HT-29 (cell line): Measurements from ENCODE around the gene AFM. TPM values are rescaled to one million over a fixed set of nuclear protein-coding genes. Genes with fewer than 3 reads are reported as not detected.
A peak's percentile ranks its signal among the peaks of the same experiment; 100 is the strongest.

Experiments
- DNase-seq: peaks from one replicate; pipeline ENCODE4 v3.0.0-alpha.2; 2015; ENCODE audit warnings: low spot score
- total RNA-seq: library from RNA; depleted of rRNA; stranded (reverse); fragments of >200 nt; shearing (Covaris generic); gene quantifications from 2 replicates; pipeline ENCODE4 v1.2.3, GENCODE V29; 2014; rRNA removed

Gene AFM, protein sequence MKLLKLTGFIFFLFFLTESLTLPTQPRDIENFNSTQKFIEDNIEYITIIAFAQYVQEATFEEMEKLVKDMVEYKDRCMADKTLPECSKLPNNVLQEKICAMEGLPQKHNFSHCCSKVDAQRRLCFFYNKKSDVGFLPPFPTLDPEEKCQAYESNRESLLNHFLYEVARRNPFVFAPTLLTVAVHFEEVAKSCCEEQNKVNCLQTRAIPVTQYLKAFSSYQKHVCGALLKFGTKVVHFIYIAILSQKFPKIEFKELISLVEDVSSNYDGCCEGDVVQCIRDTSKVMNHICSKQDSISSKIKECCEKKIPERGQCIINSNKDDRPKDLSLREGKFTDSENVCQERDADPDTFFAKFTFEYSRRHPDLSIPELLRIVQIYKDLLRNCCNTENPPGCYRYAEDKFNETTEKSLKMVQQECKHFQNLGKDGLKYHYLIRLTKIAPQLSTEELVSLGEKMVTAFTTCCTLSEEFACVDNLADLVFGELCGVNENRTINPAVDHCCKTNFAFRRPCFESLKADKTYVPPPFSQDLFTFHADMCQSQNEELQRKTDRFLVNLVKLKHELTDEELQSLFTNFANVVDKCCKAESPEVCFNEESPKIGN
- total RNA-seq, result not detected in 2 replicates

DNA sequence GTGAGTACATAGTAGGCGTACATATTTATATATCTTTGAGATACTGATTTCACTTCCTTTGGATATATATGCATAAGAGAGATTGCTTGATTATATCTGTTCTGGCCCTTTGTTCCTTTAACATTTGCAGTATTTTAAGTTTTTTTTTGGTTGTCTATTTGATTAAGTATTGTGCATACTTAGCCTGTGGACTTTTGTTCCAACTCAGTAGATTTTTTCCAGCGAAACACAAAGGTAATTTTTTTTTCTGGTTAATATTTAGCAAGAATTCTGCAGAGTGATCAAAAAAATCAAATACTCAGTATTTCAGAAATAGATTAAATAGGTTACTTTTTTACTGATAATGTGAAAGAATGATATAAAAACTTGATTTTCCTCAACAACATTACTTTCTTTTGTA, at the start of gene AFM:
Gene AFM (plus strand): TSS at position 388 of the 400 bp plus-strand sequence. CDS start 31 bp downstream, outside the sequence.
- no peak for DNase-seq

DNA sequence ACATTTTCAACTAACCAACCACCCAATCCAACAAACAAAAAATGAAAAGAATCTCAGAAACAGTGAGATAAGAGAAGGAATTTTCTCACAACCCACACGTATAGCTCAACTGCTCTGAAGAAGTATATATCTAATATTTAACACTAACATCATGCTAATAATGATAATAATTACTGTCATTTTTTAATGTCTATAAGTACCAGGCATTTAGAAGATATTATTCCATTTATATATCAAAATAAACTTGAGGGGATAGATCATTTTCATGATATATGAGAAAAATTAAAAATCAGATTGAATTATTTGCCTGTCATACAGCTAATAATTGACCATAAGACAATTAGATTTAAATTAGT, 49.8 kb upstream of the AFM start:
- DNase-seq, result no peak

DNA sequence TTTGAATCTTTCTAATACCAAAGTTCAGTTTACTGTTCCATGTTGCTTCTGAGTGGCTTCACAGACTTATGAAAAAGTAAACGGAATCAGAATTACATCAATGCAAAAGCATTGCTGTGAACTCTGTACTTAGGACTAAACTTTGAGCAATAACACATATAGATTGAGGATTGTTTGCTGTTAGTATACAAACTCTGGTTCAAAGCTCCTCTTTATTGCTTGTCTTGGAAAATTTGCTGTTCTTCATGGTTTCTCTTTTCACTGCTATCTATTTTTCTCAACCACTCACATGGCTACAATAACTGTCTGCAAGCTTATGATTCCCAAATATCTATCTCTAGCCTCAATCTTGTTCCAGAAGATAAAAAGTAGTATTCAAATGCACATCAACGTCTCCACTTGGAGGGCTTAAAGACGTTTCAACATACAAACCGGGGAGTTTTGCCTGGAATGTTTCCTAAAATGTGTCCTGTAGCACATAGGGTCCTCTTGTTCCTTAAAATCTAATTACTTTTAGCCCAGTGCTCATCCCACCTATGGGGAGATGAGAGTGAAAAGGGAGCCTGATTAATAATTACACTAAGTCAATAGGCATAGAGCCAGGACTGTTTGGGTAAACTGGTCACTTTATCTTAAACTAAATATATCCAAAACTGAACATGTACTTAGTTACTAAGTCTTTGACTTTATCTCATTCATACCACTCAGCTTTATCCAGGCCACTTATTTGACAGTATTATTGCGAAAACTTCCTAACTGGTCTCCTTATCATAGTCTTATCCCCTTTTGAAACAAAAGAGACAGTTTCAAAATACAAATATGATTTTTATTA, 49.2 kb upstream of the AFM start:
- no peak for DNase-seq

DNA sequence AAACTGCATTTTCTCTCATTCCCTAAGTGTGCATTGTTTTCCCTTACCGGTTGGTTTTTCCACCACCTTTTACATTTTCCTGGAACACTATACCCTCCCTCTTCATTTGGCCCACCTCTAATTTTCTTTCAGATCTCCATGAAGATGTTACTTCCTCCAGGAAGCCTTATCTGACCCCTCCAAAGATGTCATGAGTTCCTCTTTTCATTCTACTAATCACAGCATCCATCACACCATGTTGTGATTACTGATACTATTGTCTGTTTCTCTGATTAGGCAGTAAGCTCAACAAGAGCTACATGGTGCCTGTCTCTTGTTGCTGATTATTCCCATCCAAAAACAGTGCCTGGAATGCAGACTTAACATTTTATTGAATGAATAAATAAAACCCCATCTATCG, 48.4 kb upstream of the AFM start:
- DNase-seq, result no peak

DNA sequence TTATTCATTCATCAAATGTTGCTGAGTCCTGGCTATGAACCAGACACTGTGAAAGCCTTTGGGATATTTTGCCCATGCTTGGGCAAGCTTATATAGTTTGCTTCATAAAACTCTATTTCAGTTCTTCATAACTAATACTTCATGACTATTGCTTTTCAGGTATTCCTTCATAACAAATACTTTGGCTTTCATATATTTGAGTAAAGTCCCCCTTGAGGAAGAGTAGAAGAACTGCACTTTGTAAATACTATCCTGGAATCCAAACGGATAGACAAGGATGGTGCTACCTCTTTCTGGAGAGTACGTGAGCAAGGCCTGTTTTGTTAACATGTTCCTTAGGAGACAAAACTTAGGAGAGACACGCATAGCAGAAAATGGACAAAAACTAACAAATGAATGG, 47.2 kb upstream of the AFM start:
- peak; percentile 26 for DNase-seq

DNA sequence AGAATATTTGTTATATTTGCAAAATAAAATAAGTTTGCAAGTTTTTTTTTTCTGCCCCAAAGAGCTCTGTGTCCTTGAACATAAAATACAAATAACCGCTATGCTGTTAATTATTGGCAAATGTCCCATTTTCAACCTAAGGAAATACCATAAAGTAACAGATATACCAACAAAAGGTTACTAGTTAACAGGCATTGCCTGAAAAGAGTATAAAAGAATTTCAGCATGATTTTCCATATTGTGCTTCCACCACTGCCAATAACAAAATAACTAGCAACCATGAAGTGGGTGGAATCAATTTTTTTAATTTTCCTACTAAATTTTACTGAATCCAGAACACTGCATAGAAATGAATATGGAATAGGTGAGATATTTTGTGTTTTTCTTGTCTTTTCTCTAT, 45.6 kb upstream of the AFM start, which contains the start of gene AFP:
Gene AFP (plus strand): TSS at position 238 of the 400 bp plus-strand sequence. CDS start 42 bp downstream, at position 280.
- no peak for DNase-seq

DNA sequence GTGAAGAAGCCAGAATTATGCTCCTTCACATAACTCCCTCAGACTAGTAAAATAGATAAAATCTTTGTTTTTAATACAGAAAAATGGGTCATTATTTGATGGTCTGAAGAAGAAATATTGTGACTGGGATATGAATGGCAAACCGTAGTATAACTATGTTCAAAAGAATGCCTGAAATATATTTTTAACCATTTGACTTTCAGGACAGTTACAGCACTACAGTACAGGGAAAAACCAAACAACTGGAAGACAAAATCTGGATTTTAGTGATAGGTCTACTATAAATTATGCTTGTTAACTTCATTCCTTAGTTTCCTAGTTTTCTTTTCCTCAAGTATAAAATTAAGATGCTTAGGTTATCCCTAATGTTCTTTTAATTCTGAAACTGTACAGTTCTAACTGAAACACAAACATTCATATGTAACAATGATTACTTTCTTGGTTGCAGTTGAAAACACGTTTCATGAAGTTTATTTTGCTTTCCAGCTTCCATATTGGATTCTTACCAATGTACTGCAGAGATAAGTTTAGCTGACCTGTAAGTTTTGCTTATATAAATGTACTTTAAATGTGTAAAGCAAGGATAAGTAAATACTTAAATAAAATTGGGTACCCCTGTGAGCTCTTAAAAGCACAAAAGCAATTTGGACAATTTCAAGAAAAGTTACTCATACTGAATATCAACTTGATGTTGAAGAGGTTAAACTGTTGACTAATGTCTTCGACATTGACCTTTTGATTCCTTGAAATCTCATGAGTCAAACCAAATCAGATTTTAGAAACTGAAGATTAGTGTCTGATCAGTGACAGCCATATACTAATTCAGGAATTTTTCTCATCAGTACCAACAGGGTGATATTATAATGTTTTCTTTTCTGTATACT, 44.6 kb upstream of the AFM start:
- DNase-seq, result no peak

DNA sequence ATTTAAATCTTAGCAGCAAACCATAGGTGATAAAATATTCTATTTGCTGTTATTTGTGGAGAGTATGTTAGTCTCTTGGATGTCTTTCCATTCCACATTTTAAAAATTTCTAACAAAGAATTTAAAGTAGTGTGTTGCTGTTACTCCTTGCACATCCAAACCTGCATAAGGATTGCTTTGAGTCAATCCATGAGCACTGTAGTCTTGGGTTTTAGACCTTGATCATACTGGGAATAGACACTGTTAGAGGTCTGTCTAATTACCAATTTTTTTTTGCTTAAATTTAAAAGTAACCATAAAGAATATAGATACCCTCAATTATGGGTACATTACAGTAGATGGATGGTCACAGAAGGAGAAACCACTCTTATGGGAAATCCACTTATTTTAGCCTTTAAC, 44.0 kb upstream of the AFM start:
- no peak for DNase-seq

DNA sequence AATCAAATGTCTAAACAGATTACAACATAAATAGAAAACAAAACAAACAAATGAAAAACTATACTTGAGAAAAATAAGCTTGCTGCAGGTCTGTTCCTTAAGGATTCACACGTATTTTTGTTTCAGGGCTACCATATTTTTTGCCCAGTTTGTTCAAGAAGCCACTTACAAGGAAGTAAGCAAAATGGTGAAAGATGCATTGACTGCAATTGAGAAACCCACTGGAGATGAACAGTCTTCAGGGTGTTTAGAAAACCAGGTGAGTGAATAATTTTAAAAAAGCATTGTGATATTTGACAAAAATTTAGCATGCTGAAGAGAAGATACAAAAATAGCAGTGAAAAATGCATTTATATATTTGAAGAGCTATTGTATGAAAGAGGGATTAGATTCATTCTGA, 43.5 kb upstream of the AFM start:
- DNase-seq, result no peak

DNA sequence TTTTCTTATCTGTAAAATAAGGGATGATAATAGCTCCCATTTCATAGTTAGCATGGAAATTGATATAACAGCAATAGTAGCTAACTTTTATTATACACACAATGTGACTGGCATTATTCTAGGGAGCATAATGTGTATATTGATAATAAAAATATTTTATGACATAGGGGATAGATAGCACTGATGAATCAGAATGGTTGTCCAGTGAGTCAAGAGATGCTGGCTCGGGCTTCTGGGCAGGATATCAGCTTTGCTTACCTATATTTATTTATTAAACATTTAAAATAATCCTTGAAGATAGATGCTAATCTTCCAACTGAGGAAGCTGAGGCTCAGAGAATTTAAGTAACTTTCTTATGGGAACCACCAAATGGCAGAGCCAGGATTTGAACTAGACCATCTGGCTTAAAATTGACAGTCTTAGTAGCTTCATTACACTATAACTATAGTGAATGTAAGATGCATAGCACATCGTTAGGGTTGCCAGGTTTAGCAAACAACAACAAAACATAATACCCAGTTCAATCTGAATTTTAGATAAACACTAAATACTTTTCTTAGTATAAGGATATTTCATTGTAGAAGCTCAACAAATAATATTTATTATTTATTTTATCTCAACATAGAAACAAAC, 42.8 kb upstream of the AFM start:
- no peak for DNase-seq

DNA sequence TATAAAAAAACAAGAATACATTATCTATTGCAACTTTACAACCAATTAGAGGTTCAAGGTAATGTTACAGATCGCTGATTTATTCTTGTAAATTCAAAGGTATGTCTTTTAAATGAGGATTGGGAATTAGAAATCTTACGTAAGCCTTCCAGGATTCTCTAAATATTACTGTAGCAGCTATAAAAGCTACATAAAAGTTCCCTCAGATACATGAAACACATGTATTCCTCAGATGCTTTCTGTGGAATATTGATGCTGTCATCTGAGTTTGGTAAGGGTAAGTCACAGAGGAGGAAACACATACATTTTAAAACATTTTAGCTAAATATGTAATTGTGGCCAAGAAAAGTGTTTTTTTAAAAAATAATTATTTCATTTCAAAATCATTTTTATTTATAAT, 42.1 kb upstream of the AFM start:
- no peak for DNase-seq

DNA sequence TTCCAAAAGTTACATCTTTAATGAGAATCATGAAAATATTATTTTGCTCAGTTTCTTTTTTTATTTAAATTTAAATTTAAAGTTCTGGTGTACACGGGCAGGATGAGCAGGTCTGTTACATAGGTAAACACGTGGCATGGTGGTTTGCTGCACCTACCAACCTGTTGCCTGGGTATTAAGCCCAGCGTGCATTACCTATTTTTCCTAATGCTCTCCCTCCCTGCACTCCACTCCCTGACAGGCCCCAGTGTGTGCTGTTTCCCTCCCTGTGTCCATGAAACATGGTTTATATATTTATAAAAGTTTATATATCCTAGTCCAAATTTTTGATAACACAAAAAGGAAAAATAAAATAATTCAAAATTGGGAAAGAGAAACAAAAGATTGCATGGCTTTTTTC, 41.6 kb upstream of the AFM start:
- no peak for DNase-seq

DNA sequence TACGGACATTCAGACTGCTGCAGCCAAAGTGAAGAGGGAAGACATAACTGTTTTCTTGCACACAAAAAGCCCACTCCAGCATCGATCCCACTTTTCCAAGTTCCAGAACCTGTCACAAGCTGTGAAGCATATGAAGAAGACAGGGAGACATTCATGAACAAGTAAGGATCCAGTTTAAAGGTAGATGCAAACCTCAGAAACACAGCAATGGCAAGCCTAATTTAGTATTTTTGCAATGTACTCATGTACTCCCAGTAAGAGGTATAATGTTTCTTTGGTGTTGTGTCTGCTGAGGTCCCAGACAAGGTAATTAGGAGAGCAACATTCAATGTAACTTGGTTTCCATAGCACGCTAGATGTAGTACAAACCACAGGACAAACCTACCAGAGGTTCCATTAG, 40.9 kb upstream of the AFM start:
- DNase-seq, result no peak

DNA sequence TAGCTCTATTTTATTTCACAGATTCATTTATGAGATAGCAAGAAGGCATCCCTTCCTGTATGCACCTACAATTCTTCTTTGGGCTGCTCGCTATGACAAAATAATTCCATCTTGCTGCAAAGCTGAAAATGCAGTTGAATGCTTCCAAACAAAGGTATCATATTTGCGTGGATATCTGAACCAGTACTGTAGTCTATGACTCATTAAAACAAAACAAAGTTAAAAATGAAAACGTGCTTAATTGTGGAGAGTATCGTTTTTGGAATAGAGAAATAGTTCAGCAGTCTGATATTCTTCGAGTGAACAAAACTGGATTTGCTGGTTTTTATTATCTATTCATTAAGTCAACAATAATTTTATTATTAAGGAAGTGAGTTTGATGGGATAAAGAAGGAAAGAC, 39.3 kb upstream of the AFM start:
- DNase-seq, result no peak

DNA sequence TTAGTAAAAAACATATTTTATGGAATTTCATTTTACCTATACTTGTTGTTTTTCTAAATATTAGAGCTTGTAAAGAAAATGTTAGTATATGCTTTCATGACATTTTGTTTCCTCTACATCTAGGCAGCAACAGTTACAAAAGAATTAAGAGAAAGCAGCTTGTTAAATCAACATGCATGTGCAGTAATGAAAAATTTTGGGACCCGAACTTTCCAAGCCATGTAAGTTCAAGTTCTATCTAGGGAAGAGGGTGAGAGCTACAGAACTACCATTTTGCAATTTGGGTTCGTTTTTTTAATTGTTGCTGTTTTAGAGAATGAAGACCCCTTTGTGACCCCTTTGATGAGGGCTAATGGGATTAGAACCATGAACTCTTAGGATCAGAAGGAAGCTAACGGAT, 38.3 kb upstream of the AFM start:
- no peak for DNase-seq

DNA sequence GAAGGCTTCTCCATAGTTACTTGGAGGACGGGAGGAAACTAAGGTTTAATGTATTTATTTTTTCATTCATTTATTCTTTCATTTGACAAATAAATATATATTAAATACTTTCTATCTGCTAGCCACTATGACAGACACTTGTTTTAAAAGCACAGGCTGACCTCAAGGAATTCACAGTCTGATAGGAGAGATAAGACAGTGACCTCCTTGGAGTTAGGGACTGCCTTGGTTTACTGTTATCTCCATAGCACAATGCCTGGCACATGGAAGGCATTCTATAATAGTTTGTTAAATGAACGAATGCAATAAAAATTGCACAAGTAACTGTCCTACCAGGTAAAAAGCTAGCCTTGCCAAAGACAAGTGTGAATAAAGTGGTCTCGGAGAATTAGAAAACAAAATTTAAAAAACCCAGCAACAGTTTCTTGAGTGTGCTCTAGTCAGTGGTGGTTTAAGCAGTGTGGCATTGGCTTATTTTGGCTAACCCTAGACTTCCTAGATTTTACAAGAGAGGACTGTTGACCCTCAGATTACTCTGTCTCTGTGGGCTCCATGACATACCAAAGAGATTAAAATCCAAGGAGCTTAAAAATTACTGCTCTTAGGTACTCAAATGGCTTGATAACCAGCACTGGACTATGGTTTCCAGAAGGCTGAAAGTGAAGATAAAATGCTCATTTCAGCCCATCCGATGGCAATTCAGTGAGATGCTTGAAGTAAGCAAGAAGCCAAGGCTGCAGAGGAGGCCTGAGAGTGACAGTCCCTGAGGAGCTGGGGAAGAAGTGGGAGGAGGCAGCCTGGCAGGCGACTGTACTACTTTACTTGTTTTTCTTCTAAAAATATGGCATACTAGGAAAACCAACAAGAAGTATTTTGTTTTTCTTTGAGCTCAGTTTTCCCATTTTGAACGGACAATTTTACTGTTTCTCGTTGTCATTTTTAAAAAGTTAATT, 35.9 kb upstream of the AFM start:
- no peak for DNase-seq

DNA sequence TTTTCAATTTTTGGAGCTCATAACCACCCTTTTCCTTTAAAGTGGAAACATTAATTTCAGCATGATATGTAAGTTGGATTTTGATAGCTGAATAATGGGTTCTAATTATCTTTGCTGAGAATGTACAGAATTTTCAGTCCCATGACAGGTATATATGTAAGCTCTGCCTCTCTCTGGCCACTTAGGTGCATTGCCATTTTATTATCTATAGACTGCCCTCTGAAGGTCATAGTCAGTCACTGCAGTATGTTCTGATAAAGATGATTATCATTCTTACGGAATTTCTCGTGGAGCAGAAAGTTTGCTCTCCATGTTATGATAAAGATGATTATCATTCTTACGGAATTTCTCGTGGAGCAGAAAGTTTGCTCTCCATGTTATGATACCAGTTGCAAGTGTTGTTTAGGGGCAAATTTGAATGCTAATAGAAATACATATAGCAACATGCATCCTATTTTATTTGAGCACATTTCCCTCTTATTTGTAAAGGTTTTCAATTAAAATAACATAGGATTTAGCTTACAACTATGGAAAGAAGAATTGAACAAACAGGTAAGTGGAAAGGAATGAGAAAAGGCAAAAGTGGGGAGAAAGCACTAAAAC, 35.1 kb upstream of the AFM start:
- peak; percentile 68 for DNase-seq

DNA sequence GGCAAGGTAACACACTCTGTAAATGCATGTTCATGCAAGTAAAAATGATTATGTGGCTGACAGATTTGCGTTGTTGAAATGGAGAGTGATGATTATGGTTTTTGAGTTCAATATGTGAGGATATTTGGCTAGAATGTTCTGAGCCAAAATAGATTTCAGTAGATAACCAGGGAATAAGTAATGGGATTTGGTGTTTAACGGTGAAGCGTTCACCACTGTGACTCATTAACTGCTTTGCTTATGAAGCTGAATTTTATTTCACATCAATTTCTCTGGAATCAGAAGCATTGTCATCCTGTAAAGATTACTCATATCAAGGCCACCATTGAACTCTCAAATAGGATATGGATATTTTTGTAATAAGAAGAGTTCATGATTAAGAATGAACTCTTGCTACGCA, 33.9 kb upstream of the AFM start:
- no peak for DNase-seq

DNA sequence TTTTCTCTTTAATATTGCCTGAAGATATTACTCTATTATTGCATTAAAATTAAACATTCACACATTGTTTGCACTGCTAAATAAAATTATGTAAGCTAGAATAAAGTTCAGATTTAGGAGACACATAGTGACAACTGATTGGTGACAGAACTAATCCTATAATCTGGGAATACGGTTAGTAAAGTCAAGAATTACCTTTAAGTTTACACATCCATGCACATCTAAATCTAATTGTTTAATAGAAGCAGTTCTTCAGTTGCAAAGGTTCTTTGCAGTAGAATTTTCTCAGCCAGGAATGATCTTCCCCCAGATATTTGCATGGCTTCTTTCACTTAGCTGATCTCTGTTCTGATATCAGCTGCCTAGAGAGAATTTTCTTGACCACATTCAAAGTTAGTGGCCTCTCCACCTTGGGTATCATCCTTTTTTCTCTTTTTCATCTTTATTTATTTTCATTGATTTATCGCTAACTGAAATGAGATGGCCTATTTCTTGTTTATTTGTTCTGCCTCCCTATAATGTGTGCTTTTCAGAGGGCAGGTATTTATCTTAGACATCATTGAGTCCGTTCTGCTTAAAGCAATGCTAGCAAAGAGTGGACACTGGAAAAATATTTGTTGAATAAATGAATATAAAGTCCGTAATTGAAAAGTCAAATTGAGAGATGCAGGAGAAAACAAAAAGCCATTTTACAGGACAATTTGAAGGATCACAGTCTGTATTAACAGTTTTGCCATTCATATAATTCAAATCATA, 32.9 kb upstream of the AFM start:
- no peak for DNase-seq
